Tibial nerve (tissue), 4 donors: ENCODE data around the gene CTSA.

Source experiments
- CTCF ChIP-seq, 5 experiments: fragments of 200-600 bp in 3 of 5; fragments of 450-650 bp in 2 of 5; sonication (generic) in 3 of 5; IDR thresholded peaks; one replicate each; pipeline ENCODE4 v1.5.1; 2016 to 2019; ENCODE audit warnings: antibody characterized with exemption in 5 of 5, mild to moderate bottlenecking in 3 of 5, moderate library complexity in 2 of 5
- EP300 ChIP-seq, 2 donors: sonication (generic); formaldehyde crosslinking; IDR thresholded peaks; one replicate each; pipeline ENCODE4 v1.6.1; 2017; ENCODE audit warnings: antibody characterized with exemption in 2 of 2, mild to moderate bottlenecking in 1 of 2
- POLR2A ChIP-seq, 2 donors: fragments of 450-650 bp; IDR thresholded peaks; one replicate each; pipeline ENCODE4 v1.6.1; 2017; ENCODE audit warnings: antibody characterized with exemption in 2 of 2, mild to moderate bottlenecking in 2 of 2, moderate library complexity in 2 of 2

- TF ChIP-seq EP300 (IDR thresholded peaks at IDR 0.05) (no peak), CTCF (IDR thresholded peaks at IDR 0.05) (no peak), POLR2A (IDR thresholded peaks at IDR 0.05) (no peak)
Measured at GRCh38 chr20:45945678-45946148, 54.6 kb downstream of the CTSA start.
